Measurements from ENCODE around the gene INPP5D.
A peak's percentile ranks its signal among the peaks of the same experiment; 100 is the strongest.
"Not testable (repeated sequence)": the region's sequence is repeated elsewhere in the genome, so short reads cannot be mapped to it uniquely, and the experiment has no call there.

The INPP5D gene

GRCh38 chr2:233062451-233062850, 2.3 kb downstream of the INPP5D start:
- TF ChIP-seq CTCF (IDR thresholded peaks at IDR 0.05; ENCODE audit: insufficient read depth, low read length, poor library complexity, severe bottlenecking) = no peak
- no peak for DNase-seq (ENCODE audit: extremely low read depth, insufficient read length)
- H3K36me3 ChIP-seq (ENCODE audit: control insufficient read depth, insufficient read depth, low read length) = peaks cover 28% of the 10 kb centered on the region
- H3K4me3 ChIP-seq (replicated peaks; ENCODE audit: low read depth, low read length) = peak overlapping the region; percentile 99
- H3K27me3 ChIP-seq (replicated peaks; ENCODE audit: control insufficient read depth, insufficient read depth, low read length) = no peaks in the 10 kb centered on the region

GRCh38 chr2:233062946-233063268, 2.8 kb downstream of the INPP5D start:
- DNase-seq (ENCODE audit: extremely low read depth, insufficient read length) = no peak
- H3K4me3 ChIP-seq (replicated peaks; ENCODE audit: low read depth, low read length) = peak overlapping the region; percentile 99
- H3K36me3 ChIP-seq (ENCODE audit: control insufficient read depth, insufficient read depth, low read length) = peaks cover 28% of the 10 kb centered on the region
- no peak for TF ChIP-seq CTCF (IDR thresholded peaks at IDR 0.05; ENCODE audit: insufficient read depth, low read length, poor library complexity, severe bottlenecking)
- H3K27me3 ChIP-seq (replicated peaks; ENCODE audit: control insufficient read depth, insufficient read depth, low read length) = no peaks in the 10 kb centered on the region

GRCh38 chr2:233063269-233063975, 3.3 kb downstream of the INPP5D start:
- Histone ChIP-seq H3K36me3 (ENCODE audit: control insufficient read depth, insufficient read depth, low read length) (peaks cover 28% of the 10 kb centered on the region), H3K27me3 (replicated peaks; ENCODE audit: control insufficient read depth, insufficient read depth, low read length) (no peaks in the 10 kb centered on the region), H3K4me3 (replicated peaks; ENCODE audit: low read depth, low read length) (peak overlapping the region; percentile 99)
- peak; percentile 61 for DNase-seq (ENCODE audit: extremely low read depth, insufficient read length)
- peak; percentile 42 for TF ChIP-seq CTCF (IDR thresholded peaks at IDR 0.05; ENCODE audit: insufficient read depth, low read length, poor library complexity, severe bottlenecking)

- no peak for TF ChIP-seq CTCF (IDR thresholded peaks at IDR 0.05; ENCODE audit: insufficient read depth, low read length, poor library complexity, severe bottlenecking)
- no peak for DNase-seq (ENCODE audit: extremely low read depth, insufficient read length)
- Histone ChIP-seq H3K36me3 (ENCODE audit: control insufficient read depth, insufficient read depth, low read length) (peaks cover 28% of the 10 kb centered on the region), H3K27me3 (replicated peaks; ENCODE audit: control insufficient read depth, insufficient read depth, low read length) (no peaks in the 10 kb centered on the region), H3K4me3 (replicated peaks; ENCODE audit: low read depth, low read length) (peak overlapping the region; percentile 99)
Observed at GRCh38 chr2:233063976-233064411, 3.9 kb downstream of the INPP5D start.

GRCh38 chr2:233064530-233065199, 4.5 kb downstream of the INPP5D start:
- Histone ChIP-seq H3K27me3 (replicated peaks; ENCODE audit: control insufficient read depth, insufficient read depth, low read length) (no peaks in the 10 kb centered on the region), H3K4me3 (replicated peaks; ENCODE audit: low read depth, low read length) (no peak overlapping the region; the same call in 1 of the 2 replicates), H3K36me3 (ENCODE audit: control insufficient read depth, insufficient read depth, low read length) (peaks cover 28% of the 10 kb centered on the region)
- DNase-seq (ENCODE audit: extremely low read depth, insufficient read length) = no peak
- TF ChIP-seq CTCF (IDR thresholded peaks at IDR 0.05; ENCODE audit: insufficient read depth, low read length, poor library complexity, severe bottlenecking) = no peak

GRCh38 chr2:233065200-233065589, 5.1 kb downstream of the INPP5D start:
- not testable (repeated sequence) for H3K27me3 ChIP-seq (replicated peaks; ENCODE audit: control insufficient read depth, insufficient read depth, low read length); DNase-seq (ENCODE audit: extremely low read depth, insufficient read length); H3K4me3 ChIP-seq (replicated peaks; ENCODE audit: low read depth, low read length)
- peaks cover 28% of the 10 kb centered on the region for H3K36me3 ChIP-seq (ENCODE audit: control insufficient read depth, insufficient read depth, low read length)
